ENCODE data around the gene MPZL3.

GRCh38 chr11:118243161-118243560 is 9.0 kb downstream of the MPZL3 start:
- TF ChIP-seq CTCF (IDR thresholded peaks at IDR 0.05) (no peak), POLR2A (IDR thresholded peaks at IDR 0.05) (no peak)

Data from adrenal gland (tissue), 5 donors.